ENCODE results near the gene DOCK9.

The DOCK9 gene

DNA sequence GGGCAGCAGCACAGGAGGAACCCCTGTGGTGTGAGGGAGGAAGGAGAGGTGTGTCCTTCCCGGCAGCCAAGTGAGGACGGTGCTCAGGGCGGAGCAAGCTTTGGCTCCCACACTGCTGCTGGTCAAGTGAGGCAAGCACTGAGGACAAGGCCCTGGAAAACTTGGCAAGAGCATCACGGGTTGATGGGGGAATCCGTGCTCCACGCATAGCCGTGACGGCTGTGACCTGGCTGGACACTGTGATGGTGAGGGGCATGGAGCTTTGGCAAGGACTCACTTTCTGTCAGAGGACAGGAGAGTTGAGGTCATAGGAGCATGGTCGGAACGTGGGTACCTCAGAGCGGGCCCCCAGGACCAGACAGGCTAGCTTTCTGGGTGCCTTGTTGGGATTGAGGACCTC is 196.4 kb downstream of the DOCK9 start:
- no peak overlapping the region for H3K4me3 ChIP-seq (ENCODE audit: low read depth, low read length)
- TF ChIP-seq, protein P1, sequence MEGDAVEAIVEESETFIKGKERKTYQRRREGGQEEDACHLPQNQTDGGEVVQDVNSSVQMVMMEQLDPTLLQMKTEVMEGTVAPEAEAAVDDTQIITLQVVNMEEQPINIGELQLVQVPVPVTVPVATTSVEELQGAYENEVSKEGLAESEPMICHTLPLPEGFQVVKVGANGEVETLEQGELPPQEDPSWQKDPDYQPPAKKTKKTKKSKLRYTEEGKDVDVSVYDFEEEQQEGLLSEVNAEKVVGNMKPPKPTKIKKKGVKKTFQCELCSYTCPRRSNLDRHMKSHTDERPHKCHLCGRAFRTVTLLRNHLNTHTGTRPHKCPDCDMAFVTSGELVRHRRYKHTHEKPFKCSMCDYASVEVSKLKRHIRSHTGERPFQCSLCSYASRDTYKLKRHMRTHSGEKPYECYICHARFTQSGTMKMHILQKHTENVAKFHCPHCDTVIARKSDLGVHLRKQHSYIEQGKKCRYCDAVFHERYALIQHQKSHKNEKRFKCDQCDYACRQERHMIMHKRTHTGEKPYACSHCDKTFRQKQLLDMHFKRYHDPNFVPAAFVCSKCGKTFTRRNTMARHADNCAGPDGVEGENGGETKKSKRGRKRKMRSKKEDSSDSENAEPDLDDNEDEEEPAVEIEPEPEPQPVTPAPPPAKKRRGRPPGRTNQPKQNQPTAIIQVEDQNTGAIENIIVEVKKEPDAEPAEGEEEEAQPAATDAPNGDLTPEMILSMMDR (IDR thresholded peaks at IDR 0.05; ENCODE audit: low read depth, low read length), result no peak
- no peak for DNase-seq
- H3K27me3 ChIP-seq (ENCODE audit: insufficient read depth, low read depth, severe bottlenecking), result no peaks in the 10 kb centered on the region
- no peaks in the 10 kb centered on the region for H3K9me3 ChIP-seq (ENCODE audit: severe bottlenecking)
- H3K27ac ChIP-seq, result no peak overlapping the region
- H3K36me3 ChIP-seq, result no peaks in the 10 kb centered on the region

DNA sequence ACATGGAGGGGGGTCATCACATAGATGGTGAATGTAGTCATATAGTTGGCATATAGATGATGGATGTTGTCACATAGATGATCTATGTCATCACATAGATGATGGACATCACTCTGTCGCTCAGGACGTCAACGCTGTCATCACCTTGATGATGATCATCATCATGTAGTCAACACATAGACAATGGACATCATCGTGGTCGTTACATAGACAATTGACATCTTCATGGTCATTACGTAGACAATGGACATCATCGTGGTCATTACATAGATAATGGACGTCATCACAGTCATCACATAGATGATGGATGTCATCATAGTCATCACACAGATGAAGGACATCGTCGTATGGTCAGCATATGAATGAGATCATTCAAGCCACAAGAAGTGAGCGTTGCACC is 196.8 kb downstream of the DOCK9 start:
- Histone ChIP-seq H3K27ac (no peak overlapping the region), H3K27me3 (ENCODE audit: insufficient read depth, low read depth, severe bottlenecking) (no peaks in the 10 kb centered on the region), H3K36me3 (no peaks in the 10 kb centered on the region), H3K4me3 (ENCODE audit: low read depth, low read length) (no peak overlapping the region), H3K9me3 (ENCODE audit: severe bottlenecking) (no peaks in the 10 kb centered on the region)
- DNase-seq, result no peak
- TF ChIP-seq, protein P1 (IDR thresholded peaks at IDR 0.05; ENCODE audit: low read depth, low read length), result no peak

DNA sequence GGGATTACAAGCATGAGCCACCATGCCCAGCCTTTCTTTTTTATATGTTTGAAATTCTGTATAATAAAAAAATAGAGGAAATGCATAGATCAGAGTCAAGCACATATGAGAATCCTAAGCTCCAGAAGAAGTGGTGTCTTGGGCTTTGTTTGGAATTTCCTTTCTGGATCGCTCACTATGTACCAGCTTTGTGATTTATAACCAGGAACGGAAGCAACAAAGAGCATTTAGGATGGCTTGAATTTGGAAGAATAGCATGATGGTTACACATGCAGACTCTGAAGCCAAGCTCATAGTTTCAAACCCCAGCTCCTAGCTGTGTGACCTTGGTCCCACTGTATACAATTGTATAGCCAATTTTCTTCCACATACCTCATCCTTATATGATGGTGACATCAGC is 197.4 kb downstream of the DOCK9 start:
- Histone ChIP-seq H3K27ac (no peak overlapping the region), H3K4me3 (ENCODE audit: low read depth, low read length) (no peak overlapping the region), H3K36me3 (no peaks in the 10 kb centered on the region), H3K27me3 (ENCODE audit: insufficient read depth, low read depth, severe bottlenecking) (no peaks in the 10 kb centered on the region), H3K9me3 (ENCODE audit: severe bottlenecking) (no peaks in the 10 kb centered on the region)
- no peak for DNase-seq
- TF ChIP-seq, protein P1 (IDR thresholded peaks at IDR 0.05; ENCODE audit: low read depth, low read length), result no peak

DNA sequence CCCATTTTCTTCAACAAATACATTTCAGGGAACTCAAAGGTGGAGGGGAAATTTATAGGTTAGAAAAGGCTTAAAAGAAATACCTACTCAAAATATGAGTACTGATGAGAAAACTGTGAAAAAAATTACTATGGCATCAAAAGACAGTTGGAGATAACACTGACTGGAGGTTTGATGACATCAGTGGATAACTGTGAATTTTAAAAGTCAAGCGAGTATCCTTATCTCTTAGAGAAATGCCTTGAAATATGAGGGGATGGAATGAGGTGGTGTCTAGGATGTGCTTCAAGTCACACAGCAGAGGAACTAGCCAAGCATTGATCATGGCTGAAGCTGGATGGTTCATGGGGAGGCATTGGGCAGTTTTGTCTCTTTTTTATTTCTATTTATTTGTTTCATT is 198.2 kb downstream of the DOCK9 start:
- Histone ChIP-seq H3K36me3 (no peaks in the 10 kb centered on the region), H3K9me3 (ENCODE audit: severe bottlenecking) (no peaks in the 10 kb centered on the region), H3K4me3 (ENCODE audit: low read depth, low read length) (no peak overlapping the region), H3K27me3 (ENCODE audit: insufficient read depth, low read depth, severe bottlenecking) (no peaks in the 10 kb centered on the region), H3K27ac (no peak overlapping the region)
- TF ChIP-seq, protein P1 (IDR thresholded peaks at IDR 0.05; ENCODE audit: low read depth, low read length), result no peak
- DNase-seq, result no peak

DNA sequence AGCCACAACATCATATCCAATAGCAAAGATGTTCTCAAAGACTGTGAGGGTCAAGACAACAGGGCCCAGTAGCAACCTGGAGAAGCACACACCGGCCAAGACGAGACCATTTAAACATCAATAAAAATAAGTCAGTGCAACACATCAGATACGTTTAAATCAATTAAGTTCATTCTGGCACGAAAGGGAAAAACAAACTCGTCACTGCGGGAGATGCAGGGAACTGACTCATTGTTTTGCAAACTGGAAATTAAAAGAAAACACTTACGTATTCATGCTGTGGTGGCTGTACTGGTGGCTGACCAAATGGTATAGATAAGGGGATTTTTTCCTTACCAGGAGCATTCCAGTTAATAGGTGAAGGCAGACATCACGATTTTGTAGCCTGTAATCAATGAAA is 199.1 kb downstream of the DOCK9 start:
- no peak overlapping the region for H3K4me3 ChIP-seq (ENCODE audit: low read depth, low read length)
- H3K36me3 ChIP-seq, result no peaks in the 10 kb centered on the region
- no peak for DNase-seq
- no peaks in the 10 kb centered on the region for H3K27me3 ChIP-seq (ENCODE audit: insufficient read depth, low read depth, severe bottlenecking)
- H3K9me3 ChIP-seq (ENCODE audit: severe bottlenecking), result no peaks in the 10 kb centered on the region
- no peak overlapping the region for H3K27ac ChIP-seq
- TF ChIP-seq, protein P1 (IDR thresholded peaks at IDR 0.05; ENCODE audit: low read depth, low read length), result no peak

DNA sequence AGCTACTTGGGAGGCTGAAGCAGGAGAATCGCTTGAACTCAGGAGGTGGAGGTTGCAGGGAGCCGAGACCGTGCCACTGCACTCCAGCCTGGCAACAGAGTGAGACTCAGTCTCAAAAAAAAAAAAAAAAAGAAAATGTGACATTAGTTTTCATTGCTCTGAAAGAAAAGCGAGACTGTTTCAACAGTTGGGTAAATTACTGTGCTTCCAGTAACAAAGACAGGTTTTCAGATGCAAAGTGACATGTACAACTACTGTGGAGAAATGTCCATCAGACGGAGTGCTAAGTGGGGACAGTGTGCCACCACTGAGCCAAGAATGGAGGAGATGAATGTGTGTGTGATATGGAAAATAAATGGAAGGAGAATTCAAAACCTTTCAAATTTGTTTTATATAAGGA is 201.2 kb downstream of the DOCK9 start:
- TF ChIP-seq, protein P1 (IDR thresholded peaks at IDR 0.05; ENCODE audit: low read depth, low read length), result no peak
- no peaks in the 10 kb centered on the region for H3K36me3 ChIP-seq
- H3K9me3 ChIP-seq (ENCODE audit: severe bottlenecking), result no peaks in the 10 kb centered on the region
- H3K27ac ChIP-seq, result no peak overlapping the region
- no peak overlapping the region for H3K4me3 ChIP-seq (ENCODE audit: low read depth, low read length)
- no peaks in the 10 kb centered on the region for H3K27me3 ChIP-seq (ENCODE audit: insufficient read depth, low read depth, severe bottlenecking)
- no peak for DNase-seq
